M059J (cell line): Measurements from ENCODE around the gene OR51A7. TPM values are rescaled to one million over a fixed set of nuclear protein-coding genes. Genes with fewer than 3 reads are reported as not detected.
"Not testable (repeated sequence)": the region's sequence is repeated elsewhere in the genome, so short reads cannot be mapped to it uniquely, and the experiment has no call there.

Experiments used
- DNase-seq: peaks from one replicate; pipeline ENCODE4 v3.0.0-alpha.2; 2012; ENCODE audit warnings: low read depth
- total RNA-seq: library from RNA; depleted of rRNA; stranded (reverse); fragments of >200 nt; shearing (Covaris generic); gene quantifications from 2 replicates; pipeline ENCODE4 v1.2.3, GENCODE V29; 2014; rRNA removed

The OR51A7 gene
- total RNA-seq, 1 experiment from 2014 or later = not detected

DNA sequence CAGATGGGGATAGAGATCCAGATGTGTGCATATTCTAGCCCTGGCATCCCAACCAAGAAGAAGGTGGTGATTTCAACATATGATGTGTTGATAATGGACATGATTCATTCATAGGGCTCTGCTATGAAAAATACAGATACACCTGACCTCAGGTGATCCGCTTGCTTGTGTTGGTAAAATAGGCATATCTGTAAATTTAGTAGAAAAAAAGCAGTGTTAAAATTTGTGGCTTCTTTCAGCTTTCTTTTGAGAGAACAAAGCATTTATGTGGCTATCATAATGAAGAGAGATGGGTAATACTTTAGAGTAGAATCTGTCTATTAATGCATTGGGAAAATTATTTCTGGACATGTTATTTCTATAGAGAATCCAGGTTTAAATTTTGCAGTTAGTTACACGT is 52.0 kb downstream of the OR51A7 start, which contains the start of gene OR51A2:
OR51A2 (minus strand) TSS at position 101 of the 400 bp plus-strand sequence; CDS start at position 101, 0 bp downstream.
- DNase-seq = not testable (repeated sequence)

GRCh38 chr11:4957396-4957795 is 53.8 kb downstream of the OR51A7 start:
- DNase-seq = no peak

Other genes with a start within 250 kb of the OR51A7 start
- not detected in 2 replicates for gene OR51E2, start 205.9 kb upstream of the OR51A7 start, total RNA-seq
- not detected in 2 replicates for gene MMP26, start 199.0 kb upstream of the OR51A7 start, total RNA-seq
- gene OR51F1, start 133.8 kb upstream of the OR51A7 start, total RNA-seq = not detected in 2 replicates
- not detected in 2 replicates for gene OR52R1, start 99.4 kb upstream of the OR51A7 start, total RNA-seq
- gene OR51F2, start 82.5 kb upstream of the OR51A7 start, total RNA-seq = not detected in 2 replicates
- not detected in 2 replicates for gene OR51S1, start 54.6 kb upstream of the OR51A7 start, total RNA-seq
- gene OR51T1, start 21.9 kb upstream of the OR51A7 start, total RNA-seq = not detected in 2 replicates
- gene OR51G2, start 15.6 kb downstream of the OR51A7 start, total RNA-seq = not detected in 2 replicates
- not detected in 2 replicates for gene OR51G1, start 20.6 kb downstream of the OR51A7 start, total RNA-seq
- gene OR51A4, start 43.8 kb downstream of the OR51A7 start, total RNA-seq = not detected in 2 replicates
- not detected in 2 replicates for gene OR51A2, start 51.9 kb downstream of the OR51A7 start, total RNA-seq
- not detected in 2 replicates for gene OR51L1, start 91.1 kb downstream of the OR51A7 start, total RNA-seq
- gene OR52J3, start 142.7 kb downstream of the OR51A7 start, total RNA-seq = not detected in 2 replicates
- gene OR52E2, start 155.8 kb downstream of the OR51A7 start, total RNA-seq = not detected in 2 replicates
- gene OR52E1, start 165.8 kb downstream of the OR51A7 start, total RNA-seq = not detected in 2 replicates
- gene OR52A5, start 234.6 kb downstream of the OR51A7 start, total RNA-seq = not detected in 2 replicates